HG03045 (cell line): Measurements from ENCODE around the gene PAM.

ENCODE experiments used
- ATAC-seq: cut with Tn5 transposase; IDR thresholded peaks from one replicate; pipeline ENCODE4 v1.9.1; 2021; ENCODE audit warnings: mild to moderate bottlenecking, moderate library complexity; ENCODE audit not compliant: unreplicated experiment

The PAM gene

DNA sequence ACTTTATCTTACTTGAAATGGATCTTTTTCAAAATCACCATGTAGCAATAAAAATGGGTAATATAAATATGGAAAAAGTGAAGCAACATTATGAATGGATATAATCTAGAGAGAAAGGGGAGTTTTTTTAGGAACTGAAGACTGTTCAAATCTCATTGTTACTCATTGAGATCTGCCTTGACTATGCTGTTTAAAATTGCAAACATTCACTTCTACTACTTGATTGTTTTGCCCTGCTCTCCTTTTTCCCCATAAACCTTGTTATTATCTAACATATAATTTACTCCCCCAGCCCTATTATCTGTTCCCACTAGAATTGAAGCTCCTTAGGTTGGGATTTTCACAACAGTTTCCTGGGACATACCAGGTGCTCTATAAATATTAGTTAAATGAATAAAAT is 22.0 kb downstream of the PAM start:
- ATAC-seq: no peak

- no peak for ATAC-seq
Measured at GRCh38 chr5:102778478-102778877, 23.4 kb downstream of the PAM start.

DNA sequence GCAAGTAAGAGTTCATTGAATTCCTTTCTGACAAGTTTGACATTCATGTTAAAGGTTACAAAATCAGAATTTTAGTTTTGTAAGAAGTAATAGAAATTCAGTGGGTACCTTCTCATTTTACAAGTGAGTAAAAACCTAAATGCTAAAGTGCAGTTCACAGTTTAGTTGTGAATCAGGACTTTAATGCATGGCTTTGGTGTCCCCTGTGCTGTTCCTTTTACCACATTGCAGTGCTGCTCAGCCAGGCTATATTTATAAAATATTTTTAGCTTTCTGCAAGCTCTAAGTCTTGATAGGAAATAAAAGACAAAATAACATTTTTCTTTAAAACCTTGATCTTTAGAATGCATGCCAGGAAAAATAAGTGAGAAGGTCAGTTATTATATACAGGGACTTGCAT is 26.3 kb downstream of the PAM start:
- ATAC-seq: no peak

DNA sequence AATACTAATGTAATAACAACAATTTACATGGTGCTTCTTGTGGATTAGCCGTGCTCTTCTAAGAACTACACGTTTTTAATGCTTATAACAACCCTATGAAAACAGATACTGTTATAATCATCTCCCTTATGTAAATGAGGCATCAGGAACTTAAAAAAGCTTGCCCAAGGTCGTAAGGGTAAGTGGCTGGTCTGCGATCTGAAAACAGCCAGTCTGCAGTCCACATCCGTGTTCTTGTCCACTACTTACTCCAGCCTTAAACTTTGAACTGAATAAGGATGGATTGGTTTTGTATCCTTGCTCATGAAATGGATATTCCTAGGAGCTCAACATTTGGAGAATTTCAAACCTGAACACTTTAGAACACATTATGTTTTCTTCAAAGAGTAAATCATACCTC is 26.7 kb downstream of the PAM start:
- ATAC-seq: no peak

GRCh38 chr5:102782217-102782872 is 27.2 kb downstream of the PAM start:
- ATAC-seq: no peak

- ATAC-seq: no peak
Measured at GRCh38 chr5:102787134-102787533, 32.0 kb downstream of the PAM start.

DNA sequence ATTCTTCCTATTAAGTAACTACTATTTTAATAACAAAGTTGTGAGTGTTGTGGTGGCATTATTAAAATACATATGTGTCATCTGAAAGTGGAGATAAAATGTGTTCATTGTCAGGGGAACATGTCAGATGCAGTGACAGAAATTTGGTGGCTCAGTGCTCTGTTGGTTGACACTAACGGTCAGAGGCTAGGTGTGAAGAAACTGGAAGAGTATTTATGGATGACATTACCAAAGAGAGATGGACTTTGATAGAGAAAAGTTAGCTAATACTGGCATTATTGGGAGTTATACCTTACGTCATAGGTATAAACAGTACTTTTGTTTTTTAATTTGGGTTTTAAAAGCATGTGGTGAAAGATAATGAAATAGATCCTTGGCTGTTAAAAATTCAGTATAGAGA is 33.7 kb downstream of the PAM start:
- no peak for ATAC-seq

GRCh38 chr5:102789469-102789868 is 34.4 kb downstream of the PAM start:
- ATAC-seq: no peak

GRCh38 chr5:102790748-102791147 is 35.6 kb downstream of the PAM start:
- no peak for ATAC-seq

GRCh38 chr5:102792705-102793104 is 37.6 kb downstream of the PAM start:
- no peak for ATAC-seq

DNA sequence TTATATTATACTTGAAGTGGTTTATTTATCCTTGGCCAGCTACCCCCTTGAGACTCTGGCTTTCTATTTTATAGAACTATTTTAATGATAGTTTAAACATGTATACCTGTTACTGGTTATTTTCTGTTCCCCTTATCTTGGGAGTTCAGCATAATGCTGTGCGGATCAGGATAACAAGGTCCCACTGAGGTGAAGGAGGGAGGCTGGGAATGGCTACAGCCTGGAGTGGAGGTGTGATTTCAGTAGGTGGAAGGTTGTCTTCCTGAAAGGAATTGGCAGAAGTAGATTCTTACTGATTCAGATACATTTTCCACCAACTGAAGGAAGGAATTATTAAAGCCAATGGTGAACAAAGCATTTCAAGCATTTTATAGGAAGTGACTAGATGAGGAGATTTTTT is 38.9 kb downstream of the PAM start:
- ATAC-seq: no peak

GRCh38 chr5:102794677-102795331 is 39.7 kb downstream of the PAM start:
- no peak for ATAC-seq

DNA sequence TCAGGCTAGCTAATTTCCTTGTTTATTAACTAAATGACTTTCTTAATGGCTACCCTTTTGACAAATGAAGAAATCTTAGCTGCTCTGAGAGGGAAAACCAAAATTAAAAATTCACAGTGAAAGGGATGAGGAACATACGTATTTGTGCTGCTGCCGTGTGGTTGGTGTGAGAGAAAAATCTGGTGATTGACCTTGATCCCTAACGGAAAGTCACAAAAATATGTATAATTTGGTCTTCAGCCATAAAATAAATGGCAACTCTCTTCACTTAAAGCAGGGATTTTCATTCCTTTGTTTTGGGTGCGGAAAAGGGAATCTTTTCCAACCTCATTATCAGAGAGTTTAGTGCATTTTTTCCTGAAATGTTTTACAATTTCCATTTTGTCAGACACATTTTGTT is 40.4 kb downstream of the PAM start:
- no peak for ATAC-seq

DNA sequence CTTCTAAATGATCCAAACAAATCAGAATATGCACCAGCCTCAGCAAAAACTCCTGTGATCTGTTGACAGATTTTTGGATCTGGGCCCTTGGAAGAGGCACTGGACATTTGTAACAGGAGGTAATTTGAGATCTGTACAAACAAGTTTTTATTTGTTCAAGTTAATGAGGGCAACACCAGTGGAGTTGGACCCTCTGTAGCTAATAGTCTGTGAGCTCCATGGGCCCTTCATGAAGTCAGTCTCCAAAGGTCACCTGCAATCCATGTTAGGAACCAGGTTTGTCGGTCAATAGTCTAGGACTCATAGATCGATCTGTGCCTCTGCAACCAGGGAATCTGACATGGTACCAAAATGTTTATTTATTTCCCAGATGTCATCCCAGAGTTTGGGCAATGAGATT is 40.9 kb downstream of the PAM start:
- no peak for ATAC-seq

- no peak for ATAC-seq
Measured at GRCh38 chr5:102796498-102796897, 41.4 kb downstream of the PAM start.

DNA sequence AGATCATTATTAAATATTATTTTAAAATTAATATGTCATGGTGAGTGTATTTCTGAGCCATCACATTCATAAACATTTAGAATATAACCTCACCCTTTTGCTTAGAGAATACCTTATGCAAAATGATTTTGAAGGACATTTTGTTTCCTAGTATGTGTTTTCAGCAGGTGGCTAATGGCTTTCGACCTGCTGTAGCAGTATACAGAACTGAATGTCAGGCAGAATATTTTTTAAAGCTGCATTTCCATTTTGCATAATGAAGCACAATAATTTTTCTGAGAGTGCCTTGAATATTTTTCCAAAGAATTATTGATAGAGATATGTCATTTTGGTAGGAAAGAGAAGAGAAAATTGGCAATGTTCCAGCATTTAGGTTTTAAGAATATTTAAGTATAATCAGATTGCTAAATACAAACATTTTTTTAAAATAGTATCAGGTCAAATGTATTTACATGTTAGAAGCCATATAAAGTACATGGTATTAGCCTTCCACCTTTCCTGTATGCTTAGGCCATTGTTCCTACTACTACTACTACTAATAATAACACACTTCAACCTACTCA is 42.3 kb downstream of the PAM start:
- no peak for ATAC-seq

DNA sequence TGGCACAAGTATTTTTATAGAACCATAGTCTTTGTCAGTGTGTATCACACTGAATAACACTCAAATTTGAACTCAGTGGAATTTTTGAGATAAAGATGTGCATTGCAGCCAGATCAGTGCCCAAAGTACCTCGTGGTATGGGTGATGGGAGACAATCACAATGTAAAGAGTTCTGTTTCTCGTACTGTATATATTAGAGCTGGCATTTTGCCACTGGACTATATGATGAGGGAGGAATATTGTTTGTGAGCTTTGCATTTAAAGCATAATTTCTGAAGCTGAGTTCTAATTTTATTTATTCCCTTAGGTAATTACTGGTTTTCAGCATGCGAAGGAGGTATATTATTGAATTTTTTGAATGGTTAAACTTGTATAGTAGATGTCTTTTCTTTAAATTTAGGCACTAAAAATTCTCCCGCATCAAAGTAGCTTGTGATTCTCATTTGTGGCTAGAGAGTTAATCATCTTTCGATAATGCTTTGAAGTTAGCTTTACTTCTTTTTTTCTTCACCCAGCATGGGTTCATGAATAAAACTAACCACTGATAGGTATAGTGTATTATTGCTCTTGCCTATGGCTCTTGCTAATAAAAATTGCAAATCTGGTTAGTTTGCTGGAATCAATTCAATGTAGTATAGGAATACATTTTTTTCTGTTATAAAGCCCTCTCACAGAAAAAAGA is 43.1 kb downstream of the PAM start:
- no peak for ATAC-seq

DNA sequence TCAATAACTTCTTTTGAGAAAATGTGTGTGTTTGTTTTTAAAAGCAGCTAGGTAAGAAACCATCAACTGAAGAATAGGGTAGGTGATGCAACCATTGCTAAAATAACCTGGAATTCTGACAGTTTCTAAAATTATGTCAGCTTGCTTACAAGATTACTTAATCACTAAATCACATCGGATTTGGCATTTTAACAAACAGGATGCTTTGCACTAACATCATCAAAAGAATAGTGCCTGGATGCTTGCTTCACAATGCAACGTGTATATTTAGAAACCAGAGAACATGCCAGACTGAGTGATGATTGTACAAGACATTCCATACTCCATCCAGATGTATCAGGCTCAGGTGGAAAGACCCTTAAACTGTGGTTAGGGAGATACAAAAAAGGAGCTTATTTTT is 43.9 kb downstream of the PAM start:
- no peak for ATAC-seq

GRCh38 chr5:102800427-102800826 is 45.3 kb downstream of the PAM start:
- ATAC-seq: no peak

GRCh38 chr5:102801371-102801770 is 46.3 kb downstream of the PAM start:
- ATAC-seq: no peak

DNA sequence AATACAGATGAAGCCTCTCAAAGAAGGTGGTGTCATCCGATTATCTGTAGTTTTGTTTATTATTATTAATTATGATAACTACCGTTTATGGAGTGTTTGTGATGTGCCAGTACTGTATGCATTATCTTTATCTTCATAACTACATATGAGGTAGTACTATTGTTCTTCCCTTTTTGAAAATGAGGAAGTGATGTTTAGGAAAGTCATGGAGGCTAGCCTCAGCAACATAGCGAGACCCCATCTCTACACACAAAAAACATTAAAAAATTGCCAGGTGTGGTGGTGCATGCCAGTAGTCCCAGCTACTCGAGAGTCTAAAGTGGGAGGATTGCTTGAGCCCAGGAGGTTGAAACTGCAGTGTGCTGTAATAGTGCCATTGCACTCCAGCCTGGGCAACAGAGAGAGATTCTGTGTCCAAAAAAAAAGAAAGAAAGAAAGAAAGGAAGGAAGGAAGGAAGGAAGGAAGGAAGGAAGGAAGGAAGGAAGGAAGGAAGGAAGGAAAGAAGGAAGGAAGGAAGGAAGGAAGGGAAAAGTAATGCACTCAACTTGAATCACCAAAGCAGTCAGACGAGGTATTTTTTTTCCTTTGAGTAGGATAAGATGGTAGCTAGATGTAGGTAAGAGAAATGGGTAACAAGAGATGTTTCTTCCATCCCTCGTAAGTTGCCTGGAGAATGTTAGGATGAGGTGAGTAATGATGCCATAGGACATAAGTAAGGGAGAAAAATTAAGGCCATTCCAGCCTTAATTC is 47.8 kb downstream of the PAM start:
- no peak for ATAC-seq
